OCI-LY7 (cell line): ENCODE measurements around the gene ZNF792. TPM values are rescaled to one million over a fixed set of nuclear protein-coding genes. Genes with fewer than 3 reads are reported as not detected.

Experiments
- BruUV-seq: library from RNA; stranded (reverse); fragments of 400-500 nt; replicated peaks from 2 replicates; lab custom pipeline; 2021; lab: Mats Ljungman, UMichigan
- CTCF ChIA-PET: fragments of 300-600 bp; sonication (Branson Sonifier 250); formaldehyde crosslinking; loops from one replicate; lab custom pipeline; 2022; ENCODE audit warnings: antibody characterized with exemption; ENCODE audit not compliant: unreplicated experiment; lab: Charles Lee
- POLR2A ChIA-PET: fragments of 300-600 bp; sonication (Branson Sonifier 250); formaldehyde crosslinking; loops from one replicate; lab custom pipeline; 2022; ENCODE audit warnings: antibody characterized with exemption; lab: Charles Lee
- DNase-seq: peaks from one replicate; pipeline ENCODE4 v3.0.0-alpha.2; 2015; ENCODE audit warnings: low spot score
- H2AFZ ChIP-seq: fragments of 200-600 bp; sonication (generic), shearing (Covaris generic); 2 replicates; pipeline ENCODE4 v1.6.1; 2014; ENCODE audit warnings: mild to moderate bottlenecking, antibody characterized with exemption, low read length, moderate library complexity
- H3K27ac ChIP-seq: fragments of 200-600 bp; sonication (generic); 2 replicates; pipeline ENCODE4 v1.5.1; 2014; ENCODE audit warnings: mixed run types, low read depth, mild to moderate bottlenecking, moderate library complexity, low read length, inconsistent platforms; ENCODE audit not compliant: poor library complexity, severe bottlenecking
- H3K36me3 ChIP-seq: fragments of 200-600 bp; sonication (generic); 2 replicates; pipeline ENCODE4 v1.6.1; 2014; ENCODE audit warnings: mild to moderate bottlenecking, antibody characterized with exemption, low read length, moderate library complexity, mixed read lengths; ENCODE audit not compliant: insufficient read depth
- H3K4me1 ChIP-seq: fragments of 200-600 bp; sonication (generic); 2 replicates; pipeline ENCODE4 v1.5.1; 2014; ENCODE audit warnings: mild to moderate bottlenecking, low read length; ENCODE audit not compliant: insufficient read depth, poor library complexity, severe bottlenecking
- H3K4me2 ChIP-seq: fragments of 200-600 bp; sonication (generic); 2 replicates; pipeline ENCODE4 v1.6.1; 2014; ENCODE audit warnings: mild to moderate bottlenecking, low read length
- H3K4me3 ChIP-seq: fragments of 200-600 bp; sonication (generic); 2 replicates; pipeline ENCODE4 v1.5.1; 2014; ENCODE audit warnings: mild to moderate bottlenecking, low read depth, low read length; ENCODE audit not compliant: poor library complexity, severe bottlenecking
- H3K79me2 ChIP-seq: fragments of 200-600 bp; sonication (generic); 2 replicates; pipeline ENCODE4 v1.6.1; 2016; ENCODE audit warnings: low read depth, mild to moderate bottlenecking, low read length, moderate library complexity, mixed read lengths; ENCODE audit not compliant: insufficient read depth
- H3K9me2 ChIP-seq: fragments of 200-600 bp; sonication (generic); 2 replicates; pipeline ENCODE4 v1.6.1; 2016; ENCODE audit warnings: mild to moderate bottlenecking, low read length, mixed read lengths; ENCODE audit not compliant: insufficient read depth
- H3K9me3 ChIP-seq: fragments of 200-600 bp; sonication (generic); 2 replicates; pipeline ENCODE4 v1.6.1; 2014; ENCODE audit warnings: mild to moderate bottlenecking, mixed run types, low read length, mixed read lengths
- H4K20me1 ChIP-seq: fragments of 200-600 bp; sonication (generic); 2 replicates; pipeline ENCODE4 v1.6.1; 2014; ENCODE audit warnings: mild to moderate bottlenecking, antibody characterized with exemption, low read length, moderate library complexity, mixed read lengths; ENCODE audit not compliant: insufficient read depth
- EZH2phosphoT487 ChIP-seq: fragments of 200-600 bp; sonication (generic); IDR thresholded peaks from 2 replicates; pipeline ENCODE4 v1.6.1; 2018; ENCODE audit warnings: low read depth, borderline replicate concordance, mild to moderate bottlenecking, mixed run types, antibody characterized with exemption, low read length, moderate library complexity, mixed read lengths
- intact Hi-C: fragments of 100-400 bp; cut with micrococcal nuclease; formaldehyde crosslinking; loops from one replicate; pipeline ENCODE4 v1.10.0; 2022; ENCODE audit not compliant: unreplicated experiment
- total RNA-seq, 2 experiments: library from RNA; depleted of rRNA in 1 of 2; stranded (reverse); fragments of >200 nt in 1 of 2; shearing (Covaris generic) in 1 of 2; gene quantifications; 2 replicates each; pipeline ENCODE4 v1.2.3, GENCODE V29; 2014 to 2022
- TF ChIP-seq, protein P1 (sequence below): fragments of 200-600 bp; sonication (generic); conservative IDR thresholded peaks from 2 replicates; pipeline ENCODE4 v1.5.1; 2014; ENCODE audit warnings: mild to moderate bottlenecking, antibody characterized with exemption, low read length, moderate library complexity, mixed read lengths

ZNF792 gene
- total RNA-seq, 2 experiments from 2014 or later = 8.0 to 9.5 TPM

DNA sequence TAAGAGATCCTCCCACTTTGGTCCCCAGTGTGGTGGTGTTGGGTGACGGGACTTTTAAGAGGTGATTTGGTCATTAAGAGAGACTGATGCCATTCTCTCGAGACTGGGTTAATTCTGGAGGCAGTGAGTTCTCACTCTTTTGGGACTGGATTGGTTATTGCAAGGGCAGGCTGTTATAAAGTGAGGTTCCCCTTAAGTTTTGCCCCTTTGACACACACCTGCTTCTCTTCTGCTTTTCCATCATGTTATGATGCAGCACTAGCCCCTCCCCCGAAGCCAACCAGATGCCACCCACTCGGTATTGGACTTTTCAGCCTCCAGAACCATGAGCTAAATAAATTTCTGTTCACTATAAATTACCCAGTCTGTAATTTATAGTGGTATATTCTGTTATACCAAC, 19.8 kb upstream of the ZNF792 start:
- TF ChIP-seq, protein P1, sequence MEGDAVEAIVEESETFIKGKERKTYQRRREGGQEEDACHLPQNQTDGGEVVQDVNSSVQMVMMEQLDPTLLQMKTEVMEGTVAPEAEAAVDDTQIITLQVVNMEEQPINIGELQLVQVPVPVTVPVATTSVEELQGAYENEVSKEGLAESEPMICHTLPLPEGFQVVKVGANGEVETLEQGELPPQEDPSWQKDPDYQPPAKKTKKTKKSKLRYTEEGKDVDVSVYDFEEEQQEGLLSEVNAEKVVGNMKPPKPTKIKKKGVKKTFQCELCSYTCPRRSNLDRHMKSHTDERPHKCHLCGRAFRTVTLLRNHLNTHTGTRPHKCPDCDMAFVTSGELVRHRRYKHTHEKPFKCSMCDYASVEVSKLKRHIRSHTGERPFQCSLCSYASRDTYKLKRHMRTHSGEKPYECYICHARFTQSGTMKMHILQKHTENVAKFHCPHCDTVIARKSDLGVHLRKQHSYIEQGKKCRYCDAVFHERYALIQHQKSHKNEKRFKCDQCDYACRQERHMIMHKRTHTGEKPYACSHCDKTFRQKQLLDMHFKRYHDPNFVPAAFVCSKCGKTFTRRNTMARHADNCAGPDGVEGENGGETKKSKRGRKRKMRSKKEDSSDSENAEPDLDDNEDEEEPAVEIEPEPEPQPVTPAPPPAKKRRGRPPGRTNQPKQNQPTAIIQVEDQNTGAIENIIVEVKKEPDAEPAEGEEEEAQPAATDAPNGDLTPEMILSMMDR = no peak
- TF ChIP-seq EZH2phosphoT487 = no peak
- ChIA-PET CTCF (no interaction called here), POLR2A (no interaction called here)
- Histone ChIP-seq H3K36me3 (no peaks in the 10 kb centered on the region), H3K9me3 (peaks cover 8% of the 10 kb centered on the region; the same call in 1 of the 2 replicates), H2AFZ (no peak overlapping the region), H4K20me1 (no peaks in the 10 kb centered on the region), H3K9me2 (no peaks in the 10 kb centered on the region), H3K4me2 (no peak overlapping the region), H3K27ac (no peak overlapping the region), H3K79me2 (no peaks in the 10 kb centered on the region), H3K4me3 (no peak overlapping the region), H3K4me1 (peaks cover 13% of the 10 kb centered on the region)
- DNase-seq = no peak
- BruUV-seq = no TSS peak
- intact Hi-C loops = no loop called here

DNA sequence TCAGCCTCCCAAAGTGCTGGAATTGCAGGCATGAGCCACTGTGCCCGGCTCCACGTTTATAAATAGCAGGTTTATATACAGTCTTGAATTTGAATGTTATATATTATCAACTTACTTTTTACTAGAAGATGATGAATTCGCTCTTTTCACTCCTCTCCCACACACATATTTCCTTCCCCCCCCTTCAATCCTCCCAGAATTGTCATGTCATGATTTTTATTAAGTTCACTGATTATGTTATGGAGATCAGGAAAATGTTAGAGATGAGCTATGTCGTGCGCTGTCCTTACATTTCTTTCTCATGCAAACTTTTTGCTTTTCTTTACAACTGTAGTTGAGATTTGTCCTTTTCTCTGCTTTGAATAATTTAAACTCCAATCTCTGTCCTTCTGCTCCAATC, 18.2 kb upstream of the ZNF792 start:
- CTCF ChIA-PET = no interaction called here
- H3K9me2 ChIP-seq = no peaks in the 10 kb centered on the region
- intact Hi-C loops = no loop called here
- TF ChIP-seq, protein P1 = no peak
- no peak for TF ChIP-seq EZH2phosphoT487
- no peaks in the 10 kb centered on the region for H4K20me1 ChIP-seq
- peaks cover 13% of the 10 kb centered on the region for H3K4me1 ChIP-seq
- POLR2A ChIA-PET = interaction anchor here (0.7 kb wide), 1 partner anchor 86 kb away, joined by 3 read pairs; no protein-coding TSS in a partner anchor
- no peaks in the 10 kb centered on the region for H3K36me3 ChIP-seq
- H3K79me2 ChIP-seq = no peaks in the 10 kb centered on the region
- peaks cover 8% of the 10 kb centered on the region; the same call in 1 of the 2 replicates for H3K9me3 ChIP-seq
- no TSS peak for BruUV-seq
- no peak for DNase-seq
- H3K4me2 ChIP-seq = no peak overlapping the region
- H3K4me3 ChIP-seq = no peak overlapping the region
- H2AFZ ChIP-seq = no peak overlapping the region
- H3K27ac ChIP-seq = no peak overlapping the region

DNA sequence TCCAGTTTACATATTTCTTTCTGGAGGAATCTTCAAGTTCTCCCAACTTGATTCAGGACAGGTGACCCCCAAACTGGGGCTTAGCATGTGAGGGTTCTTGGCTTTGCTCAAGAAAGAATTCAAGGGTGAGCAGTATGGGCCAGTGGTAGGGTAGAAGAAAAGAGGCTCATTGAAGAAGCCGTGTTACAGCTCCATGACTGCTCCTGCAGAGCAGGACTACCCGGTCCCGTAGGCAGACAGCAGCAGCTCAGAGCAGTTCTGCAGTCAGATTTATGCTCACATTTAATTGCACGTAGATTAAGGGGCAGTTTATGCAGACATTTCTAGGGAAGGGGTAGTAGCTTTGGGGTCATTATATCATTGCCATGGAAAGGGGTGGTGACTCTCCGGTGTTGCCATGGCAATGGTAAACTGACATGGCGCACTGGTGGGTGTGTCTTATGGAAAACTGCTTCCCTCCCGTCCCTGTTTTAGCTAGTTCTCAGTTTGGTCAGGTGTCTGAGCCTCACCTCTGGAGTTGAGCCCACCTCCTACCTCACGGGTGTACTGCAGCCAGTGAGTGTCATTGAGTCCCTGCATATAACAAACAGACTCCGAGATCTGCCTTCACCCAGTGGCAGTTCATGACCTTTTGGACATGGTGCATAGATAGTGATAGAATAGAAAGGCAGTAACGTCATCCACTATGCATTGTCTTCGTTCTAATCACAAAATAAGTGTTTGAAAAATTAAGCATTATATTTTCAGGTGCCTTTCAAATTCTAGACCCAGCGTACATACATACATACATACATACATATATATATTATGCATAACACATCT, 16.0 kb upstream of the ZNF792 start:
- Histone ChIP-seq H3K27ac (no peak overlapping the region), H3K4me2 (no peak overlapping the region), H3K36me3 (no peaks in the 10 kb centered on the region), H3K9me2 (no peaks in the 10 kb centered on the region), H3K4me3 (no peak overlapping the region), H3K79me2 (no peaks in the 10 kb centered on the region), H3K4me1 (peaks cover under 1% of the 10 kb centered on the region), H4K20me1 (no peaks in the 10 kb centered on the region), H3K9me3 (peaks cover 16% of the 10 kb centered on the region; the same call in 1 of the 2 replicates), H2AFZ (no peak overlapping the region)
- TF ChIP-seq, protein P1 = no peak
- TF ChIP-seq EZH2phosphoT487 = no peak
- ChIA-PET POLR2A (no interaction called here), CTCF (no interaction called here)
- BruUV-seq = no TSS peak
- intact Hi-C loops = no loop called here
- no peak for DNase-seq
